ENCODE data around the gene KBTBD4. TPM values are rescaled to one million over a fixed set of nuclear protein-coding genes. Genes with fewer than 3 reads are reported as not detected.

KBTBD4 gene
- polyA plus RNA-seq, 10 donors: 11.2 to 14.5 (median 13.4) TPM

GRCh38 chr11:47592251-47592650, 13.5 kb upstream of the KBTBD4 start:
- DNase-seq: no peak

DNA sequence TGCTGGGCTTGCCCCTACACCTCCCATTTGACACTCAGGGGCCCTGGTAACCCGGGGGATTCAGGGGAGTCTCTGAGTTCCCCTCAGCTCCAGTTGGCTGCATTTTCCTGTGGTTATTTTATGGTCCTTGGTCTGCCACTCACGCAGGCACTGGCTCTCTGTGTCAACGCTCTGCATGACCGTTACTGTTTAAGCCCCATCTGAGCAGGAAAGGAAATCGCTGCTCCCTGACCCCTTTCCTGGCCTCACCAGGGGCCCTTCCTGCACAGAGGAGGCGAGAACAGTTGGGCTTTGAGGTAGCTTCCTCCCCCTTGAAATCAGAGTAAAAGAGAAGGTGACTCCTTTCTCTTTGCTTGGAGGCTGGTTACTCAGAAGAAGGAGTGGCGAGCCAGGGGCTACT, 13.0 kb upstream of the KBTBD4 start:
- peak in 1 of 3 donors; percentile 36 for DNase-seq

DNA sequence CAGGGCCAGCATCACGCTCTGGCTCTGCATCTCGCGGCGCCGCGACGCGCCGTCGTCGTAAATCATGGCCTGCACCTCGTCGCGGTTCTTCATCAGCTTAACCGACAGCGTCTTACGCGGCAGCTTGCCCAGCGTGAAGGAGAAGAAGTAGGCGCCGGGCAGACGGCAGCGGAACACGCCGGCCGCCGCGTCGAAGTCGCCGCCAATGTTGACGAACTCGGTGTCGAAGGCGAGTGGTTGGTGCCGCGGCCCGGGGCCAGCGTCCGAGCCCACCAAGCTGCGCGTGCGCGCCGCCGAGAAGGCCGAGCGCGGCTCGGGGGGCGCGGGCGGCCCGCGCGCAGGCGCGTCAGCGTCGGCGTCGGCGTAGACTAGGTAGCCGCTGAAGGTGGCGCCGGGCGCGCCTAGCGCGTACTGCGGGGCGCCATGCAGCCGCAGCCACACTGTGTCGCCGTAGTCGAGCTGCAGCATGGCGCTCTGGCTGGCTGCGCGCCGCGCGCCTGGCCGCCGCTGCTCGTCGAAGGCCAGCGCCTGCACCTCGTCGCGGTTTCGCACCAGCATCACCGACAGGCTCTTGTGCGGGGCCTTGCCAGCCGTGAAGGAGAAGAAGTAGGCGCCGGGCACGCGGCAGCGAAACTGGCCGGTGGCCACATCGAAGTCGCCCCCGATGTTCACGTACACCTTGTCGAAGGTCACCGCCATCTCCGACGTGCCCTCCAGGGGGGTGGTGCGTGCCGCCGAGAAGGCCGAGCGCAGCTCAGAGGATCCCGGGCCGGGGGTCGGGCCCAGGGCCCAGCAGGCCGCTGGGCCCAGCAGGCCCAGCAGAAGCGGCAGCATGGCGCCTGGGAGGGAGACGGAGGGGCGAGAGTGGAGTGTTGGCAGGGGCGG, 11.4 kb upstream of the KBTBD4 start:
- peak; percentile 66 to 94 (median 82) for DNase-seq

DNA sequence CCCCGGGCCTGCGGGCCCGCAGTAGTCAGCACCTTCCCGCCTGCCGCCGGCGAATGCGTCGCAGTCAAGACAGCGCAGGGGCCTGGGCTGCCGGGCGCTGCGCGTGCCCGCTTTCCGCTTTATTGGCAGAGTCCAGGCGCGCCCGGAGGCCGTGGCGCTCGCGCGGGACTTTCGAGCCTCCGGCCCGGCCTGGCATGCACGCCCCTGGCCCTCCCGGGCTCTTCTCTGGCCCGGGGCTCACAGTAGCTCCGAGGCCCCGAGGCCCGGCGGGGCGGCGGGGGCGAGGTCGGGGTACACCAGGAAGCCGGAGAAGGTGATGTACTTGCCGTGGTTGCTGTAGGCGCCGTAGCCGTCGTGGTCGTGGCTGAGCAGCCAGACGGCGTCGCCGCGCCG, 10.8 kb upstream of the KBTBD4 start:
- no peak for DNase-seq

DNA sequence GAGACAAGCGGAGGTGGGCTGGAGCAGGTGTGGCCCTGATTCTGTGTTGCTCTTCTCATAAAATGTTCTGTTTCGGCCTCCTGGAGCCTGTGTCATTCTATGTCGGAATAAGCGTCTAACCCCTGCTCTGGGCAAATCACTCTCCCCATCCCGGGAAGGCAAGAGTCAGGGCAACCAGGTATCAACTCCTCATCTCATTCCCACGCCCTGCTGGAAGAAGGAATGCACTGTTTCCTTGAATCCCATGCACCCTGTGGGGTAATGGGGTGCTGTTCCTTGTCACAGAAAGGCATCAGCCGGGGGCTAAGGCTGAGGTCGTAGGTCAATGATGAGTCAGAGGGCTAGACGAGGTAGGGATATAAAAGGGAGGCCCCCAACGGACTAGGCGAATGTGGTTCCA, 10.3 kb upstream of the KBTBD4 start:
- DNase-seq: no peak

GRCh38 chr11:47587723-47588326, 9.1 kb upstream of the KBTBD4 start:
- peak in 2 of 3 donors; percentile 54 to 74 for DNase-seq

GRCh38 chr11:47587039-47587716, 8.4 kb upstream of the KBTBD4 start:
- DNase-seq: no peak

GRCh38 chr11:47586098-47586855, 7.5 kb upstream of the KBTBD4 start, which contains the start of gene FAM180B:
Gene FAM180B, plus strand, starts transcription at chr11:47586678. Its CDS starts 91 bp downstream, at chr11:47586769.
- peak in 2 of 3 donors; percentile 72 to 80 for DNase-seq

DNA sequence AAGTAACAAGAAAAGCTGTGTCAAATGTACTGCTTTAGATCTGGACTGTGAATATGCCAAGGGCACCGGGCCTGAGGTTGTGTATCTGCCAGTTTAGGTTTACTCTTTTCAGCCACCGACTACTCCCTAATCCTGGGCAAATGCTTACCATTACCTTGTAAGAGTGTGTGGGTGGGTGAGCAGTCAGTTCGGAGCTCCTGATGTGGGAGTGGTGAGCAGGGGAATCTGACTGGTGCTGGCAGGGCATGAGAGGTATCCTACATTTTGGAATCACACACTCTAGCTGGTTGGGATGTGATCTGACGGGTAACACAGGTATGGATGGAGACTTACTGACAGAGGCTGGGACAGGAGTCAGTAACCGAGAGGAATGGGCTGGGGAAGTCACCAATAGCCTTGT, 5.1 kb upstream of the KBTBD4 start:
- no peak for DNase-seq

DNA sequence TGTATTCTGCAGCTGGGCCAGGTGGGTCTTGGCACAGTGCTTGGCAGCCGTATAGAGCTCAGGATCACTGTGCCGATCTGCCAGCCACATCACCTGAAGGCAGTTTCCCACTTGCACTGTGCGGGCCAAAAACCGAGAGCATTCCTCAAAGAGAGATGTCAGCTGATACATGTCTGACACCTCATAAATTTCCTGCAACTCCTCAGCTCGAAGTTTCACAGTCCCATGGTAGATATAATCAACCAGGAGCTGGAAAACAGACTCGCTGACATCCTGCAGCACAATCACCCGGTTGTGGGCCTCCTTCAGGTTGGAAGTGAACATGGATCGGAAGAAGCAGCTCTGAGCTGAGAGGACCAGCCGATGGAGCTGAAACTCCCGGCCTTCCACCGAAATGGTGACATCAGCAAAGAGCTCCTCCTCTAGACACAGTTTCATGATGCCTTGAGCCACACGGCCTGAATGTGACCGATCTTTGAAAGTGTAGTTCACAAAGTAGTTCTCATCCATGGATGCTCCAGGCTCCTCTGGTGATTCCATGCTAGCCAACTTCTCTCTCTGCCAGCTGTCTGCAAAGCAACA, 1.2 kb downstream of the KBTBD4 start:
- DNase-seq: no peak

DNA sequence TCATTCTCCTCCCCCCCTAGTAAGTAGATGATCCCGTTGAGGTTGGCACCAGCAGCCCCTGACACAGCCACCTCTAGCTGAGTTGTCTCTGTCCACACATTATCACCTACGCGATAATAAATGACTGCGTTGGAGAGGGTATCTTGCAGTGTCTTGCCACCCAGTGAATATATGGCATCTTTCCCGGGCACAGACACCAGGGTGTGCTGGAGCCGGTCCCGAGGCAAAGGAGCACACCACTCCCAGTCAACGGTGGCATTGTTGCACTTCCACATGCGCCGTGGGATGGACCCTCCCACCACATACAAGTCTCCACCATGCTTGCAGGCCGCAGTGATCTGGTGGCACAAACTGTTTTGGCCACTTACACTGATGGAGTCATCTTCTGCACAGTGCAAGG, 5.4 kb downstream of the KBTBD4 start:
- no peak for DNase-seq

DNA sequence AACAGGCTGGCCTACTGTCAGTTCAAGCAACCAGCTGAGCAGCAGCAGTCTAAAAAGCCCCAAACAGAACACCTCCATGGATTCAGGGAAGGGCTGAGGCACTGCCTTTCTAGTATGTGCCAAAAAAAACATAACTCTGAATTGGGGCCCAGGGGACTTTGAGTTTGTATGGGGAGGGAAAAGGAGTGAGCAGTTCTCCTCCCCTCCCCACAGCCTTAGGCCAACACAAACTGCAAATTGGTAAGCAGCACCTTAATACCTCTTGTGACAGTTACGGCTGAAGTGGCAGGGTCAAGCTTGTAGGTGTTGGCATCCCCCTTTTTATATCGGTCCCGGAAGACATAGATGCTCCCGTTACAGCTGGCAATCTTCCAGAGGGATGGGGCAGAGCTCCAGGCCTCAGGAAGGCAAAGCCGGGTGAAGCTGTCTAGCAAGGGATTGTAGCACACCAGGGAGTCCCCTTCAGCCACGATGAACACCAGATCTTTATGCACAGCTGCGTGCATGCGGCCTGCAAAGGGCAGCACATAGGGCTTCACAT, 6.0 kb downstream of the KBTBD4 start:
- no peak for DNase-seq

DNA sequence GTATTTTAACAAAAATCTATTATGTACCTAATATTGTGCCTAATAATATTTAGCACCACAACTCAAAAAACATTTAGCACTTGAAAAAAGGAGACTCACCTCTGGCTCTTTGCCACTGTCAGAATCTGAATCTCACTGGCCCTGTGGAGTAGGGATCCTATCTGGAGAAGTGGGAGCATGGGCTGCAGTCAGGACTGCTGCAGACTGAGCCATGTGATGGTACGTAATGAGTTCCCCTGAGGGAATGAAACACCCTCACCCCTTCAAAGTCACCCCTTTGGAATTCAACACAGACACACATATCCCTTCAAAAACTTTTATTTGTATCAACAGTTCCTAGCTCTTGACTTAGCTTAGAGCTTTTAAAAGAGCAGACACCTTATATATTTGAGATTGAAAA, 6.9 kb downstream of the KBTBD4 start:
- DNase-seq: no peak

GRCh38 chr11:47571357-47571729, 7.4 kb downstream of the KBTBD4 start:
- no peak for DNase-seq

- no peak for DNase-seq
These were observed 8.0 kb downstream of the KBTBD4 start for GRCh38 chr11:47570651-47571356.

DNA sequence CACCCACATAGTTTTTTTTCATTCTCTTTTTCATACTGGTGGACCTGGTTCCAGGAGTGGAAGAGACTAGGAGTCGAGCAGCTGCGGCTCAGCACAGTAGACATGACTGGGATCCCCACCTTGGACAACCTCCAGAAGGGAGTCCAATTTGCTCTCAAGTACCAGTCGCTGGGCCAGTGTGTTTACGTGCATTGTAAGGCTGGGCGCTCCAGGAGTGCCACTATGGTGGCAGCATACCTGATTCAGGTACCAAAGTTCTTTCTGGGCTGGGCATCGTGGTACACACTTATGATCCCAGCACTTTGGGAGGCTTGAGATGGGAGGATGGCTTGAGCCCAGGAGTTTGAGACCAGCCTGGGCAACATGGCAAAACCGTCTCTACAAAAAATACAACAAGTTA, 9.1 kb downstream of the KBTBD4 start:
- no peak for DNase-seq

- no peak for DNase-seq
These were observed 12.5 kb downstream of the KBTBD4 start for GRCh38 chr11:47566149-47566698.

DNA sequence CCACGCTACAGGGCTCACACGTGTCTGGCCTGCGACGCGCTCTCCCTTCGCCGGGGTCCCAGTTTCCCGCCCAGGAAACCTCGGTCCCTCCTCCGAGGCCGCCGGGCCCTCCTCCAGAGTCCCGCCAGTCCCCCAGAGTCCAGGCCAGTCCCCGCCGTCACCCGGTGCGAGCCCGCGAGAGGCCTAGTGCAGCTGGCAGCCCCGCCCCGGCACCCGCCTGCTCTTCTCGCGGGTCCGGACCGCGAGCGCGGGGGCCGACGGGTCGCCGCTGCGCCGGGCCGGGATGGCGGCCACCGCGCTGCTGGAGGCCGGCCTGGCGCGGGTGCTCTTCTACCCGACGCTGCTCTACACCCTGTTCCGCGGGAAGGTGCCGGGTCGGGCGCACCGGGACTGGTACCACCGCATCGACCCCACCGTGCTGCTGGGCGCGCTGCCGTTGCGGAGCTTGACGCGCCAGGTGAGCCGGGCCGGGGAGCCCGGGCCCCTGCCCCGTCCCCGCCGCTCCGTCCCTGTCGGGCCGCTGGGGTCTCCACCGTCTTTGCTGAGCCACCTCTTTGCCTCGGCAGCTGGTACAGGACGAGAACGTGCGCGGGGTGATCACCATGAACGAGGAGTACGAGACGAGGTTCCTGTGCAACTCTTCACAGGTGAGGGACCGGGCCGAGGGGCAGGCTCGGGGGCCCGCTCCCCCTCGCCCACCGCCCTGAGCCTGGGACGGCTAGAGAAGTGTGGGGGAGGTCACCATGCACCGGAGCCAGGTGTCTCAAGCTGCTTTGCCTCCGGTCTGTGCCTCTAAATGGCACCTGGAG, 13.2 kb downstream of the KBTBD4 start, which contains the start of gene PTPMT1:
PTPMT1 (plus strand) TSS at position 260 of the 809 bp plus-strand sequence; CDS start at position 284, 24 bp downstream.
- DNase-seq: peak in 2 of 3 donors; percentile 72 to 84

GRCh38 chr11:47564933-47565339, 13.8 kb downstream of the KBTBD4 start:
- no peak for DNase-seq
